Measurements from ENCODE around the gene CDKAL1.

The CDKAL1 gene

GRCh38 chr6:21173031-21173430, 638.8 kb downstream of the CDKAL1 start:
- H3K27me3 ChIP-seq (ENCODE audit: low read depth, low read length) = no peaks in the 10 kb centered on the region
- H3K4me3 ChIP-seq (ENCODE audit: low read depth in 1 of 2, low read length in 2 of 2) = no peak overlapping the region
- H3K4me1 ChIP-seq (ENCODE audit: control insufficient read depth in 1 of 2, insufficient read depth in 2 of 2, low read length in 2 of 2) = no peaks in the 10 kb centered on the region
- H3K9me3 ChIP-seq (ENCODE audit: control insufficient read depth in 1 of 2, low read length in 2 of 2) = no peaks in the 10 kb centered on the region
- H3K27ac ChIP-seq (ENCODE audit: low read length) = no peak overlapping the region
- H3K36me3 ChIP-seq (ENCODE audit: control insufficient read depth in 1 of 2, insufficient read depth in 2 of 2, low read length in 2 of 2) = no peaks in the 10 kb centered on the region

- no peaks in the 10 kb centered on the region for H3K27me3 ChIP-seq (ENCODE audit: low read depth, low read length)
- no peaks in the 10 kb centered on the region for H3K4me1 ChIP-seq (ENCODE audit: control insufficient read depth in 1 of 2, insufficient read depth in 2 of 2, low read length in 2 of 2)
- no peak overlapping the region for H3K4me3 ChIP-seq (ENCODE audit: low read depth in 1 of 2, low read length in 2 of 2)
- H3K27ac ChIP-seq (ENCODE audit: low read length) = no peak overlapping the region
- no peaks in the 10 kb centered on the region for H3K36me3 ChIP-seq (ENCODE audit: control insufficient read depth in 1 of 2, insufficient read depth in 2 of 2, low read length in 2 of 2)
- no peaks in the 10 kb centered on the region for H3K9me3 ChIP-seq (ENCODE audit: control insufficient read depth in 1 of 2, low read length in 2 of 2)
Measured at GRCh38 chr6:21173678-21174077, 639.4 kb downstream of the CDKAL1 start.

- Histone ChIP-seq H3K27ac (ENCODE audit: low read length) (no peak overlapping the region), H3K9me3 (ENCODE audit: control insufficient read depth in 1 of 2, low read length in 2 of 2) (peaks cover 0 to 3% of the 10 kb centered on the region in 2 donors), H3K4me3 (ENCODE audit: low read depth in 1 of 2, low read length in 2 of 2) (no peak overlapping the region), H3K4me1 (ENCODE audit: control insufficient read depth in 1 of 2, insufficient read depth in 2 of 2, low read length in 2 of 2) (no peaks in the 10 kb centered on the region), H3K27me3 (ENCODE audit: low read depth, low read length) (no peaks in the 10 kb centered on the region), H3K36me3 (ENCODE audit: control insufficient read depth in 1 of 2, insufficient read depth in 2 of 2, low read length in 2 of 2) (no peaks in the 10 kb centered on the region)
Measured at GRCh38 chr6:21176197-21176596, 641.9 kb downstream of the CDKAL1 start.

DNA sequence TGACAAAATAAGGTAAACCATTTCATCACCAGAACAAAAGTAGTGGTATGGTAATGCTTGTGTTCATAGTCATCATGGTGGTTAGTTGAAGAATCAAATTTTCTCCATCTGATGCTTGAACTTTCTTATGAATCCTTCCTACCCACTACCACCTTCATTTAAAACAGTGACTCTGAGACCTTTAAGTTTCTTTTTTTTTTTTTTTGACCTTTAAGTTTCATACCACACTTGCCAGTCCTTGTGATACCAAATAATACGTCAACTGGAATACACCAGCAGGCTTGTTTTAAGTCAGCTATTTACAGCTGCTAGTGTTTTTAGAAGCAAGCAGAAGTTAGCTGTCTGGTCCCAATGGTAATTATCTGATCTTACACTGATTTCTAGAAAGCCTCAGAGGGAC, 645.9 kb downstream of the CDKAL1 start:
- H3K27me3 ChIP-seq (ENCODE audit: low read depth, low read length) = no peaks in the 10 kb centered on the region
- no peak overlapping the region for H3K27ac ChIP-seq (ENCODE audit: low read length)
- H3K4me3 ChIP-seq (ENCODE audit: low read depth in 1 of 2, low read length in 2 of 2) = no peak overlapping the region
- H3K4me1 ChIP-seq (ENCODE audit: control insufficient read depth in 1 of 2, insufficient read depth in 2 of 2, low read length in 2 of 2) = peaks cover 0 to 7% of the 10 kb centered on the region in 2 donors
- no peaks in the 10 kb centered on the region for H3K36me3 ChIP-seq (ENCODE audit: control insufficient read depth in 1 of 2, insufficient read depth in 2 of 2, low read length in 2 of 2)
- peaks cover 0 to 3% of the 10 kb centered on the region in 2 donors for H3K9me3 ChIP-seq (ENCODE audit: control insufficient read depth in 1 of 2, low read length in 2 of 2)

- Histone ChIP-seq H3K9me3 (ENCODE audit: control insufficient read depth in 1 of 2, low read length in 2 of 2) (peaks cover 0 to 3% of the 10 kb centered on the region in 2 donors), H3K4me1 (ENCODE audit: control insufficient read depth in 1 of 2, insufficient read depth in 2 of 2, low read length in 2 of 2) (peaks cover 0 to 7% of the 10 kb centered on the region in 2 donors), H3K36me3 (ENCODE audit: control insufficient read depth in 1 of 2, insufficient read depth in 2 of 2, low read length in 2 of 2) (no peaks in the 10 kb centered on the region), H3K4me3 (ENCODE audit: low read depth in 1 of 2, low read length in 2 of 2) (no peak overlapping the region), H3K27me3 (ENCODE audit: low read depth, low read length) (no peaks in the 10 kb centered on the region), H3K27ac (ENCODE audit: low read length) (no peak overlapping the region)
Measured at GRCh38 chr6:21180800-21181337, 646.6 kb downstream of the CDKAL1 start.

- H3K4me1 ChIP-seq (ENCODE audit: control insufficient read depth in 1 of 2, insufficient read depth in 2 of 2, low read length in 2 of 2) = peaks cover 0 to 7% of the 10 kb centered on the region in 2 donors
- H3K9me3 ChIP-seq (ENCODE audit: control insufficient read depth in 1 of 2, low read length in 2 of 2) = peaks cover 0 to 3% of the 10 kb centered on the region in 2 donors
- no peak overlapping the region for H3K27ac ChIP-seq (ENCODE audit: low read length)
- H3K27me3 ChIP-seq (ENCODE audit: low read depth, low read length) = no peaks in the 10 kb centered on the region
- no peak overlapping the region for H3K4me3 ChIP-seq (ENCODE audit: low read depth in 1 of 2, low read length in 2 of 2)
- no peaks in the 10 kb centered on the region for H3K36me3 ChIP-seq (ENCODE audit: control insufficient read depth in 1 of 2, insufficient read depth in 2 of 2, low read length in 2 of 2)
Measured at GRCh38 chr6:21181866-21182265, 647.6 kb downstream of the CDKAL1 start.

DNA sequence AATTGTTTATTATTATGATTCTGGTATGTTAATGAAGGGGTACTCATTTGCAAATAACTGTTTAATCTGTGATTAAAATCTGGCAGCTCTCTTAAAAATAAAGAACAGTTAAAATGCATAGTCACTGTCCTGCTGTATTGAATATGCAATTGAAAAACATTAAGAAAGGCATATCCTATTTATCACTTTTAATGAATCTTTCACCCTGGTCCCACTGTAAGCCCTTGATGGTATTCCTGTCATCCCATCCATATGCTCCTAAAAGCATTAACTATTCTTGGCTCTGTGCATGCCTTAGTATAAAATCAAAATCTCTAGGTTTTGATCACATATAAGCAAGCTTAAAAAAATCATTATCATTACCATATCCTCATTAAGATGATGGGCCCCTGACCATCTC, 648.3 kb downstream of the CDKAL1 start:
- Histone ChIP-seq H3K4me3 (ENCODE audit: low read depth in 1 of 2, low read length in 2 of 2) (no peak overlapping the region), H3K4me1 (ENCODE audit: control insufficient read depth in 1 of 2, insufficient read depth in 2 of 2, low read length in 2 of 2) (peaks cover 0 to 7% of the 10 kb centered on the region in 2 donors), H3K27ac (ENCODE audit: low read length) (no peak overlapping the region), H3K27me3 (ENCODE audit: low read depth, low read length) (no peaks in the 10 kb centered on the region), H3K36me3 (ENCODE audit: control insufficient read depth in 1 of 2, insufficient read depth in 2 of 2, low read length in 2 of 2) (no peaks in the 10 kb centered on the region), H3K9me3 (ENCODE audit: control insufficient read depth in 1 of 2, low read length in 2 of 2) (peaks cover 0 to 3% of the 10 kb centered on the region in 2 donors)

DNA sequence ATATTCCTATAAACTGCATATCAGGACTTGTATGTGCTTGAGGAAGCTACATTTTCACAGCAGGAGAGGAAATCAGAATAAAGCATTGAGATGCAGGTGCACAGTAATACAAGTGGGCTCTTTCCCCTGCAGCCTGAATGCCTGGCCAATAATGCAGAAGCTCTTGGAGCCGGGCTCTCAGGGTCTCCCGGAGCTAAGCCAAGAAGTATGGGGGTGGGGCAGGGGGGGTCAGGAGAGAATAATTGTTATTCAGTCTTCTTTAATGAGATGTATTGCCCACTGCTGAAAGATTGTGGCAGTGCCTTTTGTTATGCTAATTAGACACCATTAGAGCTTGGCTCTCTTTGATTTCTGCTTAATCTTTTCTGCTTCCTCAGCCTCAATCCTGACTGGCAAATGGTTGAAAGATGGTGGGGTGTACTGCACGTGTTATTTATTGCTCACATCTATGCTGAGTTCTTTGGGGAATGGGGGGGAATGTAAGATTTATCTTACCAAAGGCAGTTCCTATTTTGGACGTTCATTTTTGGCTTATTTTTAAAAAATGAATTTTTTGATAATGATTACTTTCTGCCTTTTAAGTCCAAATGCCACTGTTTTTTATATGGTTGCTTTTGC, 651.7 kb downstream of the CDKAL1 start:
- H3K4me3 ChIP-seq (ENCODE audit: low read depth in 1 of 2, low read length in 2 of 2) = no peak overlapping the region
- H3K27me3 ChIP-seq (ENCODE audit: low read depth, low read length) = no peaks in the 10 kb centered on the region
- H3K36me3 ChIP-seq (ENCODE audit: control insufficient read depth in 1 of 2, insufficient read depth in 2 of 2, low read length in 2 of 2) = no peaks in the 10 kb centered on the region
- H3K4me1 ChIP-seq (ENCODE audit: control insufficient read depth in 1 of 2, insufficient read depth in 2 of 2, low read length in 2 of 2) = peaks cover 0 to 18% of the 10 kb centered on the region in 2 donors
- H3K27ac ChIP-seq (ENCODE audit: low read length) = no peak overlapping the region
- H3K9me3 ChIP-seq (ENCODE audit: control insufficient read depth in 1 of 2, low read length in 2 of 2) = peaks cover 0 to under 1% of the 10 kb centered on the region in 2 donors

GRCh38 chr6:21186479-21187055, 652.3 kb downstream of the CDKAL1 start:
- H3K36me3 ChIP-seq (ENCODE audit: control insufficient read depth in 1 of 2, insufficient read depth in 2 of 2, low read length in 2 of 2) = no peaks in the 10 kb centered on the region
- no peak overlapping the region for H3K27ac ChIP-seq (ENCODE audit: low read length)
- H3K27me3 ChIP-seq (ENCODE audit: low read depth, low read length) = no peaks in the 10 kb centered on the region
- no peak overlapping the region for H3K4me3 ChIP-seq (ENCODE audit: low read depth in 1 of 2, low read length in 2 of 2)
- H3K9me3 ChIP-seq (ENCODE audit: control insufficient read depth in 1 of 2, low read length in 2 of 2) = no peaks in the 10 kb centered on the region
- H3K4me1 ChIP-seq (ENCODE audit: control insufficient read depth in 1 of 2, insufficient read depth in 2 of 2, low read length in 2 of 2) = peaks cover 0 to 20% of the 10 kb centered on the region in 2 donors

DNA sequence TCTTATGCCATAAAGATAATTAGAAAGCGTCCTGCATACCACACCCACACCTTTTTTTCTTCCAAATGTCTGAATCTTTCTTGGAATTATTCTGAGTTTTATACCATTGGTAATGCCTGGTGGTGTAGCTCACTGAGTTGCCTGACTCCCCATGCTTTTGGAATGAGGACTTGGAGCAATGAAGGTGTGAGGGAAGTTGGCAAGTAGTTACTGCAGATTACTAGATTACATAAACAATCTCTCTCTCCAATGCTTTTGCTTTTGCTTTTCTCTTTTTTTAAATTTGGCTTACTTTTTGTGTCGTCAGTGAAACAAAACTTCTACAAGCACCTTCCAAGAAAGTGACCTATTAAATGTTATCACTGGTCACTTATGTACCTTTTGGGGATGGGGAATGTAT, 653.2 kb downstream of the CDKAL1 start:
- Histone ChIP-seq H3K4me3 (ENCODE audit: low read depth in 1 of 2, low read length in 2 of 2) (no peak overlapping the region), H3K36me3 (ENCODE audit: control insufficient read depth in 1 of 2, insufficient read depth in 2 of 2, low read length in 2 of 2) (no peaks in the 10 kb centered on the region), H3K4me1 (ENCODE audit: control insufficient read depth in 1 of 2, insufficient read depth in 2 of 2, low read length in 2 of 2) (peaks cover 0 to 20% of the 10 kb centered on the region in 2 donors), H3K27ac (ENCODE audit: low read length) (no peak overlapping the region), H3K27me3 (ENCODE audit: low read depth, low read length) (no peaks in the 10 kb centered on the region), H3K9me3 (ENCODE audit: control insufficient read depth in 1 of 2, low read length in 2 of 2) (no peaks in the 10 kb centered on the region)

- Histone ChIP-seq H3K27me3 (ENCODE audit: low read depth, low read length) (no peaks in the 10 kb centered on the region), H3K36me3 (ENCODE audit: control insufficient read depth in 1 of 2, insufficient read depth in 2 of 2, low read length in 2 of 2) (no peaks in the 10 kb centered on the region), H3K27ac (ENCODE audit: low read length) (no peak overlapping the region), H3K9me3 (ENCODE audit: control insufficient read depth in 1 of 2, low read length in 2 of 2) (no peaks in the 10 kb centered on the region), H3K4me1 (ENCODE audit: control insufficient read depth in 1 of 2, insufficient read depth in 2 of 2, low read length in 2 of 2) (peaks cover 0 to 15% of the 10 kb centered on the region in 2 donors), H3K4me3 (ENCODE audit: low read depth in 1 of 2, low read length in 2 of 2) (no peak overlapping the region)
Measured at GRCh38 chr6:21188505-21189223, 654.4 kb downstream of the CDKAL1 start.
